Activated CD8-positive, alpha-beta memory T cell treated with anti-CD3 and anti-CD28 coated beads, Interleukin-2, amount 50 U/mL, for 4 hours (primary cell): Measurements from ENCODE around the gene DMC1.
"Not testable (repeated sequence)": the region's sequence is repeated elsewhere in the genome, so short reads cannot be mapped to it uniquely, and the experiment has no call there.

Experiments used
- DNase-seq: peaks from one replicate; pipeline ENCODE4 v3.0.0-alpha.2; 2020

DMC1 gene

DNA sequence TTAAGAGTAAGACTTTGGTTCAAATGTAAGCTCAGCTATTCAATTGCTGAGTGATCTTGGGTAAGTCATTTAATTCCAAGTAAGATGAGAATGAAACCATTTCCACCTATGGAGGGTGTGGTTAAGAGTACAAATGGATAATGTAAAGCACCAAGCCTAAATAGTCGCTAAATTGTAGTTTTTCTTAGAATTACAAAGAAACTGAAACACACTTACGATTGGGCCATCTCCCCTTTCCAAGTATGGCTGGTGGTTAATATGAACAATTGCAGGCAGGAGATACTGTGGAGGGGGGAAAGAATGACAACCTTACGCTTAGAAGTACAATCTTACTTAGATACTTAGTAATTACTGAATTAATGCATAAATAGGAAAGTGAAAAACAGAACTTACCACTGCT, 72.1 kb downstream of the DMC1 start:
- no peak for DNase-seq

GRCh38 chr22:38494939-38495338, 75.0 kb downstream of the DMC1 start:
- DNase-seq, result no peak

DNA sequence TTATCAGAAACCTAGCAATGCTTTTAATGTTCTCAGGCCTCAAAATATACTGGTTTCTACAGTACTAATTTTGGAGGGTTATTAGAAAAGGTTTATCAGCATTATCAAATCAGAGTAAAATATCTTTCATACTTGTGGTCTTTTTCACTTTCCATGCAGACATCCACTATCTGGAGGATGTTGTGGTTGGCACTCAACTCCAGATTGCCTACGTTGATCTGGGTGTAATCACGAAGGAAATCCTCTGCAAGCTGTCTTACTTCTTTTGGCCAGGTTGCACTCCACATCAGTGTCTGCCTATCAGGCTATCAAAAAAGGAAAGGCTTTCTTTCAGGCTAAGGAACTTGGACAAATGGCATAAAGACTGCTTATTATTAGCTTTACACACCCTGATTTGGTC, 75.5 kb downstream of the DMC1 start:
- no peak for DNase-seq

DNA sequence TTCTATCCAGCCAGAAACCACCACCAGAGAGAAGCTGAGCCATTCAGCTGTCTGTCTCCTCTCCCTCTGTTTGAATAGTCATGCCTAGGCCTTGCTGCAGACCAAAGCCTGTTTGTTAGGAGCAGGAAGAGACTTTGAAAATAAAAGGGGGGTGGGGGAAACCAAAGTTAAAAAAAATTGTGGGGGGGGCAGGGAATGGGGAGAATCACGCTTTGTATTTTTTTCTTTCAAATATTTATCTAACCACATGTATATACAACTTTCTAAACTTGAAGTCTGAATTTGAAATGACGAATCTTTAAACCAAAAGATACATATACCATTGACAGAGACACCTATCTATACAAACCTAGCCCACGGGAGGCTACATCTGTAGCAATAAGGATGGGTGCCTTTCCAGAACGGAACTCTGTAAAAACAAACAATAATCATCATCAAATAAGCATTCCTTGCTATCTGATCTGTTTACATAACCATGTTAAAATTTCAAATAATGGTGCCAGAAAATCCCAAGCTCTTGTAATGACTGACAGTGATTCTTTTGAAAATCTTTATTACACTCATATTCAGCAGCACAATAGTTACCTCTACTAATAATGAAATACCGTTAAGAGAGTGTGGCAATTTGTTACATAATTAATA, 78.2 kb downstream of the DMC1 start:
- DNase-seq, result no peak

DNA sequence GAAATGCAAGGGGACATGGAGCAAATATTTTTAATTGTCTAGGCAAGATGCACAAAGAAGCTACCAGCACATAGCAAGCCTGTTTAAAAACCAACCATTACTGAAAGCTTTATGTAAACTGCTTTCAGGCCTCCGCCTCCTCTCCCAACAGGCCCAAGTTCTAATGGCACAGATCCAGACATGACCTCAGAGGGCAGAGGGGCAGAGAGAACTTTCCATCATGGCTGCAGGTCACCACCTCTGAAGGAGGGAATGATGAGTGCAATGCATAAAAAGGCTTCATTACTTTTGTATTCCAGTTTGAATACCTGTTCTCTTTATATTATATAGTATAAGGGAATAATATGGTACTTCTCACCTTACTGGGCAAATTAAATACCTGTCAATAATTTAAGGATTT, 79.1 kb downstream of the DMC1 start:
- DNase-seq, result no peak

DNA sequence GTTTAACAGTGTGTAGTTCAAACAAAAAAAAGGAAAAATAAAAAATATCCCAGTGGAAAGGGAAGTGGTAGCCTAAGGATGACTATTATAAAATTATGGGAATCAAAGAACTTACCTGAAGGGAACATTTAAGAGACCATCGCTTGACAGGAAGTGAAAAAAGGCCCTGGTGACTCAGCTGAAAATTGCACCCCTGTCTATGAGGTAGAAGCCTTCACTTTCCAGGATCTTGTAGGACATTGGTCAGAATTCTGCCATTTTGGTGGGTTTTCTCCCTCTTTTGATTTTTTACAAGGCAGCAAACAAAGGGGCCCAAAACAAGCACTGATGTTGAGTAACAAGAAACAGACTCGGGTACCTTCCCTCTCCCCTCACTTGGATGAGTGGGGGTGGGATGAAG, 79.5 kb downstream of the DMC1 start:
- no peak for DNase-seq

GRCh38 chr22:38489561-38490145, 80.3 kb downstream of the DMC1 start:
- no peak for DNase-seq

- DNase-seq, result no peak
Measured at GRCh38 chr22:38489142-38489541, 80.8 kb downstream of the DMC1 start.

DNA sequence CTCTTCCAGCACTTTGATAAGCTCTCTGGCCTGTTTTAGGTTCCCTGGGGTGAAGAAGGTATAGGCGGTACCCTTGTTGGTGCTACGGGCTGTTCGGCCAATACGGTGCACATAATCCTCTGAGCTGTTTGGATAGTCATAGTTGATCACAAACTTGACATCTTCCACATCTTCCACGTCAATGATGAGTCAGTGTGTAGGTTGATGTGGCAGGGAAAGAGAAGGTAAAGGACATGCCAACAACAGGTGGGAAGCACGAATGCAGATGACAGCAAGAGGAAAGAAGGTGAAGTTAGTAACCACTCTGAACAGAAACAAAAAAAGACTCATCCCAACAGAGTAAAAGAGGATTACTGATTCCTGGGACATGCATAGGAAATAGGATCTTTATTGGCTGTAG, 82.0 kb downstream of the DMC1 start:
- no peak for DNase-seq

DNA sequence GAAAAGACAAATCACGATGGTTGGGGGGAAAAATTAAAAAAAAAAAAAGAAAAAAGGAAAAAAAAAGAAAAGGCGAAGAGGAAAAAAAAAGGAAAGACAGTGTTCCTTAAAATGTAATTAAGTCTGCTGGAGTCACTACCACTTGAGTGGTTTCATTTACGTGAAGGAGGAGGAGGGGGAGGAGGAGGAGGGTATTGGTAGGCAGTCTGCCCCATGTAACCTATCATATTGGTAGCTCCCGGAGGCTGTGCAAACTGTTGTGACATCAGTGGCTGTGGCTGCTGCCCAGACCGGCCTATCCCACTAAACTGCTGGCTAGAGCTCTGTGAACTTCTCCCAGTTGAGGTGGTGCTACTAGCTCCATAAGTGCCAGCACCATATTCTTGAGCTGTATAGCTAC, 84.2 kb downstream of the DMC1 start:
- DNase-seq, result no peak

DNA sequence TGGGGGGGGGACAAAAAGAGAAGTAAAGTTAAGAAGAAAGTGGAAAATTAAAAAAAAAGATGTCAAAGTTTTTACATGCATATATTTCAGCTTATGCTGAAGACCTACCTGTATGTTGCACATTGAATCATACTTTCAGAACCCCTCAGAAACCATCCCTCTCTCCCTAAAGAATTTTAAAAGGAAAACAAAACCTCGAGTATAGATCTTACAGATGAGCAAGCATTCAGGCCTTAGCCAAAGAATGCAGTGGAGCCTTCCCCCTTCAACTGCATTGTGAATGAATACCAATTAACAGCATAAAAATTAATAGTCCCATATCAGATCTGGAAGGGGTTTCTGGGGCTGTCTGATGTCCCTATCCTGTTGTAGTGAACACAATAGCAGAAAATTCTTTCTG, 85.7 kb downstream of the DMC1 start:
- no peak for DNase-seq

DNA sequence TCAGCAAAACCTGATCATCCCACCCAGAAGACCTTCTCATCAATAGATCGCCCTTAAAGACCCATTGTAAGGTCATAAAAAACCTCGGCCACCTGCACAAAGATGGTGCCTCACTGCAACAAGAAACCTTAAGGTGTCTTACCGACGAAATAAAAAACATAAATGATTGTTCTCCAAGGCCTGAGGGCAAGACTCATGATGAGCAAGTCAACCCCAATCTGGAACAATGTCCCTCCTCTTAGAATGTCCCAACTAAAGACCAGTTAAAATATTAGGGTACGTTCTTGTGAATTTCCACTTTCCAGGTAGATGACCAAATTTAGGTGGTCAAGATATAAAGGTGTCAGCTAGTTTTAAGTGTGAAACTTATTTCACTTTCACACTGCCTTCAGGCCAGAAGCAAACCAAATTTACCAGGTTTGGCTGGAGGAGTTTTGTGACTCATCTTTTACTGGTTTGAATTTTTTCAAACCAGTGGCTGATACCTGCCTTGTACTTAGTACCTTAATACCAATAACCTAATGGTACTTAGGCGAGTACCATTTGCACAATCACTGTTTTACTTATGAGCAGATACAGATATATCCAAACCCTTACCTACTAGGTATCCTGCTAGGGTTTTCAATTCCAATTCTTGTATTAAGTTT, 87.2 kb downstream of the DMC1 start:
- no peak for DNase-seq

- DNase-seq, result no peak
Measured at GRCh38 chr22:38481871-38482332, 88.1 kb downstream of the DMC1 start.

DNA sequence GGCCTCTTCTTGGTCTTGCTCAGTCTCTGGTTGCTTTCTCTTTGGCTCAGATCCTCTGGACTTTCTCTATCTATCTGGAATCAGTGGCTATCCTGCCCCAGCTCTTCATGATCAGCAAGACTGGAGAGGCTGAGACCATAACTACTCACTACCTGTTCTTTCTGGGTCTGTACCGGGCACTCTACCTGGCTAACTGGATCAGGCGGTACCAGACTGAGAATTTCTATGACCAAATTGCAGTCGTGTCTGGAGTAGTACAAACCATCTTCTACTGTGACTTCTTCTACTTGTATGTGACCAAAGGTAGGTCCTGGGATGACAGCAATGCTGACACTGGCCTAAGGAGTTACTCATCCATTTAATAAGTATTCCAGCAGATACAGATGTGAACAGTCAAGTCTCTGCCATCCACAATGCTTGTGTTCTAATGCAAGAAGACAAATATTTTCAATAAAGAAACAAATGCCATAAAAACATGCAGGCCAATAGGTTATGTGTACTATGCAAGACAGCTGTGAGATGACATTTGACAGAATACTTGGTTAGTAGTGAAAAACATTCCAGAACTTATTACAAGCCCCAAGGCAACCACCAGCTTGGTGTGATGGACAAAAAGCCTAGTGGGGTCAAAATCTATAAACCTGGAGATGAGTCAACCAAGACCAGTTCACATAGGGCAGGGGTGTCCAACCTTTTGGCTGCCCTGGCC, 88.7 kb downstream of the DMC1 start:
- DNase-seq, result no peak

DNA sequence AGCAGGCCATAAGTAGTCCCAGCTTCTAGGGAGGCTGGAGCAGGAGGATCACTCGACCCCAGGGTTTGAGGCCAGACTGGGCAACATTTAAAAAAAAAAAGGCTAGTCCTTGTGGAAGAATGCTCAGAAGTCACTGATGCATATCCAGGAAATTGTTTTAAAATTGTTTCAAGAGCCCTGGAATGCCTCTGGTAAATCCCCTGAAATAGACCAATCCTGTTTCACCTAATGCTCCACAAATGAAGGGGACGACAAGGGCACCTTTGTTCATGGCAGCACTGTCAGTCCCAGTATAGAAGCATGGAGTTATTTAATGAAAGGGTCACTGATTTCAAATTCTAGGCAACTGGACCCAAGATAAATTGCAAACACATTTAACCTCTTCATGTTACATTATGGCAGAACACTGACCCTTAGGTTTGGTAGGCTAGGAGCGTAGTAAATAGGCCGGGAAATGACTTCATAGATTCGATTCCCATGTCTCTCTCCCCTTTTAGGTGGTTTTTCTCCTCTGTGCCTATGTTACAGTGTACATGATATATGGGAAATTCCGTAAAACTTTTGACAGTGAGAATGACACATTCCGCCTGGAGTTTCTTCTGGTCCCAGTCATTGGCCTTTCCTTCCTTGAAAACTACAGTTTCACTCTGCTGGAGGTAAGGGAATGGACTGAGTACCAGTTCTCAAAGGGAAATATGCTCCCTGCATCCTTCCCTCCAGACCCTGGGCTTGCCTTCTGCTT, 90.7 kb downstream of the DMC1 start:
- DNase-seq, result no peak

DNA sequence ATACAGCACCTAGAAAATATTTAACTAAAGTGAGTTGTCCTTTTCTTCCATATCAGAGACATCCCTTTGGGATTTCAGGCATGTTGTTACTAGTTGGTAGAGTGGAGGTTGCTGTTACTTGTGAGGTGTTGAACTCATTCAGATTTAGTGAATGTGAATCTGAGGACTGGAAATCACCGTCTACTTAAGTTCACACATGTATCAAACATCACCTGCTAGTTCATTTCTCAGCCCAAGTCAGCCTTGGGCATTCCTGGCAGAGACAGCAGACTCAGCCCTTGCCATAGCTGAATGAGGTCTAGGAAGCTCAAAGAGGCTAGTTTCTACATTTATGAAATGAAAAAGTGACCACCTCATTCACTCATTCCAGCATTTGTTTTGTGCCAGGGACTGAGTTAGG, 92.4 kb downstream of the DMC1 start:
- no peak for DNase-seq

- DNase-seq, result no peak
Measured at GRCh38 chr22:38474003-38474607, 95.9 kb downstream of the DMC1 start.

DNA sequence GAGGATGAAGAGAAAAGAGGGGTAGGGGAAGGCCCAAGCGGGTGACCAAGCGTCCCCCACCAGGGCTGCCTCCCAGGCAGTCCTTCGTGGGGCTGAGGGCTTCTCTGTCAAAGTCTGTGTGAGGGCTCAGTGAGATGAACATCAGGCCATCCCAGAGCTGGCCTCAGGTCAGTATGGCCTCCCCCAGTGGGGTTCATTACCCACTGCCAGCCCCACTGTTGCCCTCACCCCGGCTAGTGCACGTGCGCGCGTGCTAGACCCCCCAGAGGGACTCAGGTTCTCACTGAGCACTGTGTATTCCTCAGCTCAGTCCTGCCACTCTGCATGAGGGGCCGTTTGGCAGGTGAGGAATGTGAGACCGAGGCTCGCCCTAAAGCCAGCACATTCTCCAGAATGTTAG, 98.7 kb downstream of the DMC1 start:
- no peak for DNase-seq

- DNase-seq, result not testable (repeated sequence)
Measured at GRCh38 chr22:38470179-38470578, 99.8 kb downstream of the DMC1 start.

GRCh38 chr22:38469306-38469781, 100.6 kb downstream of the DMC1 start:
- no peak for DNase-seq
